Caco-2 (cell line): ENCODE data around the gene CACNA2D4. TPM values are rescaled to one million over a fixed set of nuclear protein-coding genes. Genes with fewer than 3 reads are reported as not detected.

Experiments used
- BruUV-seq: library from RNA; stranded (reverse); fragments of 400-500 nt; replicated peaks from 2 replicates; lab custom pipeline; 2021; lab: Mats Ljungman, UMichigan
- CTCF ChIA-PET: fragments of 300-600 bp; sonication (Branson Sonifier 250); formaldehyde crosslinking; loops from one replicate; lab custom pipeline; 2022; ENCODE audit warnings: antibody characterized with exemption; lab: Charles Lee
- POLR2A ChIA-PET: fragments of 300-600 bp; sonication (Branson Sonifier 250); formaldehyde crosslinking; loops from one replicate; lab custom pipeline; 2022; ENCODE audit warnings: antibody characterized with exemption; lab: Charles Lee
- DNase-seq, 2 experiments: peaks; one replicate each; pipeline versions ENCODE4 v3.0.0 to v3.0.0-alpha.2; 2020 to 2022
- H3K27me3 ChIP-seq: replicated peaks from 2 replicates; pipeline ENCODE4 v1.6.0; 2011; ENCODE audit warnings: low read length; ENCODE audit not compliant: control insufficient read depth, insufficient read depth
- H3K36me3 ChIP-seq: 2 replicates; pipeline ENCODE4 v1.5.1; 2011; ENCODE audit warnings: low read length; ENCODE audit not compliant: control insufficient read depth, insufficient read depth
- H3K4me1 ChIP-seq: fragments of 250-450 bp; sonication (Bioruptor Pico); 2 replicates; pipeline ENCODE4 v1.5.1; 2020; ENCODE audit warnings: mild to moderate bottlenecking
- H3K4me3 ChIP-seq: 2 replicates; pipeline ENCODE4 v1.5.1; 2011; ENCODE audit warnings: low read depth, mild to moderate bottlenecking, control low read depth, low read length
- H3K9me3 ChIP-seq: fragments of 250-450 bp; sonication (Bioruptor Pico); 2 replicates; pipeline ENCODE4 v1.5.1; 2020; ENCODE audit warnings: mild to moderate bottlenecking, moderate library complexity
- H3K27ac Mint-ChIP-seq: one replicate; pipeline ENCODE4 v1.8.0; 2022; ENCODE audit warnings: mixed read lengths; ENCODE audit not compliant: unreplicated experiment
- H3K27me3 Mint-ChIP-seq: one replicate; pipeline ENCODE4 v1.8.0; 2022; ENCODE audit warnings: mixed read lengths; ENCODE audit not compliant: insufficient read depth, unreplicated experiment
- H3K36me3 Mint-ChIP-seq: one replicate; pipeline ENCODE4 v1.8.0; 2022; ENCODE audit warnings: mild to moderate bottlenecking, mixed read lengths; ENCODE audit not compliant: insufficient read depth, unreplicated experiment
- H3K4me1 Mint-ChIP-seq: one replicate; pipeline ENCODE4 v1.8.0; 2022; ENCODE audit warnings: low read depth, mixed read lengths; ENCODE audit not compliant: unreplicated experiment
- H3K4me3 Mint-ChIP-seq: one replicate; pipeline ENCODE4 v1.8.0; 2022; ENCODE audit warnings: mild to moderate bottlenecking, moderate library complexity, mixed read lengths; ENCODE audit not compliant: unreplicated experiment
- H3K9me3 Mint-ChIP-seq: one replicate; pipeline ENCODE4 v1.8.0; 2022; ENCODE audit warnings: mixed read lengths; ENCODE audit not compliant: unreplicated experiment
- intact Hi-C: fragments of 100-400 bp; cut with micrococcal nuclease; formaldehyde crosslinking; loops from one replicate; pipeline ENCODE4 v1.10.0; 2022; ENCODE audit not compliant: unreplicated experiment
- total RNA-seq: library from RNA; stranded (reverse); gene quantifications from 2 replicates; pipeline ENCODE4 v1.2.3, GENCODE V29; 2022
- TF ChIP-seq, protein P1 (sequence below), 2 experiments: fragments of 200-600 bp in 1 of 2; IDR thresholded peaks; 1 replicate in 1 of 2; 2 replicates in 1 of 2; pipeline versions ENCODE4 v1.5.1 to v1.8.0; 2011 to 2022; ENCODE audit warnings: antibody characterized with exemption in 1 of 2, control low read depth in 1 of 2, inconsistent platforms in 1 of 2, low read depth in 1 of 2, low read length in 1 of 2, mild to moderate bottlenecking in 1 of 2, moderate library complexity in 1 of 2; ENCODE audit not compliant: insufficient read depth in 1 of 2, severe bottlenecking in 1 of 2, unreplicated experiment in 1 of 2

Gene CACNA2D4
- total RNA-seq, 1 experiment from 2014 or later, result 2.2 TPM

DNA sequence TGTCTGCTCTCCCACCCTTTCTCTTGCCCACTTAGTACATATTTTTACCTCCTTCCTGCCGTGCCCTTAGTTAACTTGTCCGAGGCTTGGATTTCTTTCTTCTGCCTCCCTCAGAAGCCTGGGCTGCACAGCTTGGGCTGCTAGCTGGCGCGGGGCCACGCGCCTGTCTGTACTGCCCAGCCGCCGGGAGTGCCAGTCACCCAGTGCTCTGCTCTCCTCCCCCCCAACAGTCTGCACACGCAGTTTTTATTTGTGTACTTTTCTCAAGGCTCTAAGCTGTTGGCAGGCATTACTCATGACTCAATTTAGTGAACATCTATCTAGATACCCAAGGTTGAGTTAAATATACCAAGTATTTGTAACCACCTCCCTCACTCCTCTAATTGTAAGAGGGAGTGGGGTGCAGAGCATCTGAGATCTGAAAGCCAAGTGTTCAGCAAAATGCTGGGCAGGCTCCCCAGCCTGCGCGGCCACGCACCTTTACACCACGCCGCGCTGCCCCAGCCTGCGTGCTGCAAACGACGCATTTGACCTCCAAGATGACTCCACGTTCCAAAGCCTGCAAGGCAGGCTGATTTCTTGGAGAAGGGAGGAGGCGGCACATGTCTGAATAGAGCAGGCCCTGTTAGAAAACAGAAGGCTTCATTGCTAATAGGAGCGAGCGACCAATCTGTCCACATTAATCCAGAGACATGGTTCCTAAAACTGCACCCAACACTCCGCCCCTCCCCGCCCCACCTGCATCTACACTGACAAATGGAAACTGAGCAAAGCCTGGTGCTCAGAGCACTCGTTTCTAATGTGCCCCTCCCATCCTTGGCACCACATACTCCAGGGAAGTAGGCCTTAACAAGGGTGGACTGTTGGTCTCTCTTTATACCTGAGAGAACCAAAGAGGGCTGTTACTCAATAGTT, 18.2 kb upstream of the CACNA2D4 start:
- H3K36me3 Mint-ChIP-seq, result no peaks in the 10 kb centered on the region
- H3K27ac Mint-ChIP-seq, result no peak overlapping the region
- no peak overlapping the region for H3K4me3 Mint-ChIP-seq
- H3K27me3 ChIP-seq, result no peaks in the 10 kb centered on the region
- ChIA-PET POLR2A (no interaction called here), CTCF (no interaction called here)
- no peaks in the 10 kb centered on the region for H3K9me3 ChIP-seq
- H3K9me3 Mint-ChIP-seq, result no peaks in the 10 kb centered on the region
- no peaks in the 10 kb centered on the region for H3K4me1 ChIP-seq
- H3K4me3 ChIP-seq, result no peak overlapping the region
- H3K27me3 Mint-ChIP-seq, result no peaks in the 10 kb centered on the region
- TF ChIP-seq, protein P1, sequence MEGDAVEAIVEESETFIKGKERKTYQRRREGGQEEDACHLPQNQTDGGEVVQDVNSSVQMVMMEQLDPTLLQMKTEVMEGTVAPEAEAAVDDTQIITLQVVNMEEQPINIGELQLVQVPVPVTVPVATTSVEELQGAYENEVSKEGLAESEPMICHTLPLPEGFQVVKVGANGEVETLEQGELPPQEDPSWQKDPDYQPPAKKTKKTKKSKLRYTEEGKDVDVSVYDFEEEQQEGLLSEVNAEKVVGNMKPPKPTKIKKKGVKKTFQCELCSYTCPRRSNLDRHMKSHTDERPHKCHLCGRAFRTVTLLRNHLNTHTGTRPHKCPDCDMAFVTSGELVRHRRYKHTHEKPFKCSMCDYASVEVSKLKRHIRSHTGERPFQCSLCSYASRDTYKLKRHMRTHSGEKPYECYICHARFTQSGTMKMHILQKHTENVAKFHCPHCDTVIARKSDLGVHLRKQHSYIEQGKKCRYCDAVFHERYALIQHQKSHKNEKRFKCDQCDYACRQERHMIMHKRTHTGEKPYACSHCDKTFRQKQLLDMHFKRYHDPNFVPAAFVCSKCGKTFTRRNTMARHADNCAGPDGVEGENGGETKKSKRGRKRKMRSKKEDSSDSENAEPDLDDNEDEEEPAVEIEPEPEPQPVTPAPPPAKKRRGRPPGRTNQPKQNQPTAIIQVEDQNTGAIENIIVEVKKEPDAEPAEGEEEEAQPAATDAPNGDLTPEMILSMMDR (IDR thresholded peaks at IDR 0.05; ENCODE audit: insufficient read depth in 1 of 2, low read depth in 1 of 2, low read length in 1 of 2, severe bottlenecking in 1 of 2, unreplicated experiment in 1 of 2), result no peak
- no TSS peak for BruUV-seq
- no peak for DNase-seq
- intact Hi-C loops, result no loop called here
- no peaks in the 10 kb centered on the region for H3K4me1 Mint-ChIP-seq
- no peaks in the 10 kb centered on the region for H3K36me3 ChIP-seq

DNA sequence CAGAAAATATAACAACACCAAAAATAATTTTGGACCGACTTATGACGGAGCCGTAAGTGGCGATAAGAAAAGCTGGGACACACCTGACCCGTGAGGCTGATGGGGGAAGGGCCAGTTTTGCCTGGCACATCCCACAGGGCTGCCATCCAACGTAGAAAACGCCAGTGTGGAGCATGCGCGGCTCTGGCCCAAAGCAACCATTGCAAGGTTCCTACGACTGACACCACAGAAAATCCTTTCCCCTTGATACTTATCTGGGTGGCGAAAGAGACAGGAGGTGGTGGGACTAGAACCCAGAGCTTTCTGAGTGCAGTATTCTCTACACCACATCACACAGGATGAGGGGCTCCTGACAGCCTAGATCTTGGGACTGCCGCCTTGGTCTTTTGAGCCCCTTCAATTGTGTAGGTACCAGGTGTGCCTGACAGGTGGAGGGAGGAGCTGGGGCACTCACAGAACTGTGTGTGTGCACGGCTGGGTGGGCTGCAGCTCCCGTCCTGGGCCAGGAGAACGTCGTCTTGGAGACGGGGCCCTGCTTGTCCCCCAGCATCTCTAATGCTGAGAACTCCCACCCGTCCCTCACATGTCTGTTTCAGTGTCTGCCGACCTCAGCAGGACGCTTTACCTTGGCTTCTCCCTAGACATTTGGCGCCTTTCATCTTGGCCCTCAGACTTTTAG, 17.4 kb upstream of the CACNA2D4 start:
- intact Hi-C loops, result no loop called here
- TF ChIP-seq, protein P1 (IDR thresholded peaks at IDR 0.05; ENCODE audit: insufficient read depth in 1 of 2, low read depth in 1 of 2, low read length in 1 of 2, severe bottlenecking in 1 of 2, unreplicated experiment in 1 of 2), result no peak

DNA sequence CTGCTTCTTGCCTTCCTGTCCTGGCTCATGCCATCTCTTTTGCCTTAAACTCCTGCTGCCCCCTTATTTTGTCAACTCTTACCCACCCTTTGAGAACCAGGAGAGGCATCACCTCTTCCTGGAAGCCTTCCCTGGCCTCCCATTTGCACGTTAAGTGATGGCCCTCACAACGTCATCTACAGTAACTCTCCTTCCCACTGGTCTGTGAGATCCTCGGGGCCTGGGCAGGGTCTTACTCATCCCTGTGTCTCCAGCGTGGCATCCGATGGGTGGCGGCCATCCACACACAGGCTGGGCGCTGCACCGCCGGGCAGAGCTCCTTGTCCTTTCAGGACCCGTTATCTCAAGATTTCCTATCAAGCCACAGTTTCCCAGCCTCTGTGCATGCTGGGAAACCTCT, 16.8 kb upstream of the CACNA2D4 start:
- no peaks in the 10 kb centered on the region for H3K4me1 ChIP-seq
- no peak for DNase-seq
- no TSS peak for BruUV-seq
- intact Hi-C loops, result no loop called here
- TF ChIP-seq, protein P1 (IDR thresholded peaks at IDR 0.05; ENCODE audit: insufficient read depth in 1 of 2, low read depth in 1 of 2, low read length in 1 of 2, severe bottlenecking in 1 of 2, unreplicated experiment in 1 of 2), result no peak
- CTCF ChIA-PET, result no interaction called here
- H3K4me3 Mint-ChIP-seq, result no peak overlapping the region
- no peaks in the 10 kb centered on the region for H3K9me3 ChIP-seq
- no peaks in the 10 kb centered on the region for H3K36me3 Mint-ChIP-seq
- no peaks in the 10 kb centered on the region for H3K9me3 Mint-ChIP-seq
- POLR2A ChIA-PET, result no interaction called here
- no peaks in the 10 kb centered on the region for H3K4me1 Mint-ChIP-seq
- H3K36me3 ChIP-seq, result no peaks in the 10 kb centered on the region
- H3K27ac Mint-ChIP-seq, result no peak overlapping the region
- no peaks in the 10 kb centered on the region for H3K27me3 ChIP-seq
- no peak overlapping the region for H3K4me3 ChIP-seq
- peaks cover 4% of the 10 kb centered on the region for H3K27me3 Mint-ChIP-seq

More for the DNA sequence above, 17.4 kb upstream of the CACNA2D4 start:
- DNase-seq, result no peak
- Histone ChIP-seq H3K4me1 (no peaks in the 10 kb centered on the region), H3K36me3 (no peaks in the 10 kb centered on the region), H3K4me3 (no peak overlapping the region), H3K9me3 (no peaks in the 10 kb centered on the region), H3K27me3 (no peaks in the 10 kb centered on the region)
- H3K36me3 Mint-ChIP-seq, result no peaks in the 10 kb centered on the region
- no TSS peak for BruUV-seq
- ChIA-PET POLR2A (no interaction called here), CTCF (no interaction called here)
- H3K27ac Mint-ChIP-seq, result no peak overlapping the region
- no peaks in the 10 kb centered on the region for H3K9me3 Mint-ChIP-seq
- no peaks in the 10 kb centered on the region for H3K4me1 Mint-ChIP-seq
- H3K4me3 Mint-ChIP-seq, result no peak overlapping the region
- peaks cover 3% of the 10 kb centered on the region for H3K27me3 Mint-ChIP-seq
